Activated T-cell treated with anti-CD3 and anti-CD28 coated beads, Interleukin-2, amount 50 U/mL, for 1 hour (primary cell): ENCODE results near the gene ERN1.

ENCODE experiments used
- DNase-seq: peaks from one replicate; pipeline ENCODE4 v3.0.0-alpha.2; 2020

The ERN1 gene

DNA sequence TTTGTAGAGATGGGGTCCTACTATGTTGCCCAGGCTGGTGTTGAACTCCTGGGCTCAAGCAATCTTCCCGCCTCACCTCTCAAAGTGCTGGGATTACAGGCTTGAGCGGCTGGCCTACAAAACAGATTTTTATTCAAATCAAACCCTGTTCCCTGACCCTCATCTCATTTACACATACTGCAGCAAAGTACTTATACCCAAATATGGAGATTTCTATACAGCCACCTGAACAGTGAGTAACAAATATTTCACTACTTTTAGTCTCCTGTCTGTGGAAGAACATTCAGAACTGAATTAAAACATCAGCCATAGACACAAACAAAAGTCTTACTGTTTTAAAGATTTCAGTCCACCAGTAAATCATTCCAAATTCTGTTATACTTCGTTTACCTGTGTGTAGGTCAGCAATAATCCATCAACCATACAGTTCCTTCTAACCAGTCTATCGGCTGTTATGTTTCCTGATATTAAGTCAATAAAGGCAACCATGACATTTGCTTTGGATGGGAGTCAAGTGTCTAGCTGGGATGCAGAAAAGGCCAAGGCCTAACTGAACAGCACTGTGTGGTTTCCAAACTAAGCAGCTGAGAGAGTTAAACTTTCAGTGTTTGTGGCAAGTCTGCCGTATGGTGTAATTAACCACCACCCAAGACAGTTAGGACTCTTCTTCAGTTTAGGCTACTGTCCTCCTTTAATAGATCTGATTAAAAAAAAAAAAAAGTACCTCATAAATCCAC, 22.3 kb downstream of the ERN1 start:
- no peak for DNase-seq

DNA sequence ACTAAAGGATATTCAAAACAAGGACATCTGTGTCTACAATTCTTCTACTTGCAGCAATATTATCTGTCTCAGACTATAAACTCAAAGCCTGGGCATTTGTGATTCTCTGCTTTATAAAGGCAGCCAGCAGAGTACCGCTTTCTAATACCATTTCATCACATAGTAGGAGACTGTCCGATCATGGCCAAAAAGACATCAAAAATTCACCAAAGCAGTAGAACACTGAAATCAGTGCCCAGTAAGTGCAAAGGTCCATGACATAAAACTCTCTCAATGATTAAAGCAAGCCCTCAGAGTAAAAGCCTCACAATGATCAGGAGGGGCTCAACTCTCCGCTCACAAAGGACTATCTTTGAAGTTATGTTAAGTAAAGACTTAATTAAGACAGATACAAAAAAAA, 23.0 kb downstream of the ERN1 start:
- DNase-seq, result no peak

DNA sequence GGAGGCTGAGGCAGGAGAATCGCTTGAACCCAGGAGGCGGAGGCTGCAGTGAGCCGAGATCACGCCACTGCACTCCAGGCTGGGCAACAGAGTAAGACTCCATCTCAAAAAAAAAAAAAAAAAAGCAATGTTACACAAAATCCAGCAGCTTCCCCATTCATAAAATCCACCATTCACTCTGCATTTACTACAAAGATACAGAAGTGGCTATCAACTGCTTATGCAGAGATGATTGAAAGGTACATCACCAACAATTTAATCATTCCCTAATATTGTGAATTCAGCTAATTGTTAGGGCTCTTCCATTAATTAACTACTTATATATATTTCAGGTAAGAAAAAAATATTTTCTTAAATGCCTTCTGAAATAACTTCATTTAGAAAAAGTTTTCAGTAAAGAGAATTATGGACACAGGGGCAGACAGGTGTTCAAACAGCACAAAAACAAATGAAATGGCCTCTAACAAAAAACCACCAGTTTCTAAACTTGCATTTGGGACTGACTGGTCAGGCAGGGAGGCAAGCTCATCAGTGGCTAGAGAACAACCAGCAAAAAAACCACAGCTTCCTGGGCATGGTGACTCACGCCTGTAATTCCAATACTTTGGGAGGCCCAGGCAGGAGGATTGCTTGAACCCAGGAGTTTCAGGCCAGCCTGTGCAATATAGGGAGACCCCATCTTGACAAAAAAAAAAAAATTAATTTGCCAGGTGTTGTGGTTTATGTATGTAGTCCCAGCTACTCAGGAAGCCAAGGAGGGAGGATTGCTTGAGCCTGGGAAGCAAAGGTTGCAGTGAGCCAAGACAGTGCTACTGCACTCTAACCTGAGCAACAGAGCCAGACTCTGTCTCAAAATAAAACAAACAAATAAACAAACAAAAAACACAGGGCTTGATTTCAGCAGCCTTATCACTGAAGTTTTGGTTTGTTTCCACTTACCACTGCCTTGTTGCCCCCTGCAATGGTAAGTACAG, 26.3 kb downstream of the ERN1 start:
- DNase-seq, result no peak

DNA sequence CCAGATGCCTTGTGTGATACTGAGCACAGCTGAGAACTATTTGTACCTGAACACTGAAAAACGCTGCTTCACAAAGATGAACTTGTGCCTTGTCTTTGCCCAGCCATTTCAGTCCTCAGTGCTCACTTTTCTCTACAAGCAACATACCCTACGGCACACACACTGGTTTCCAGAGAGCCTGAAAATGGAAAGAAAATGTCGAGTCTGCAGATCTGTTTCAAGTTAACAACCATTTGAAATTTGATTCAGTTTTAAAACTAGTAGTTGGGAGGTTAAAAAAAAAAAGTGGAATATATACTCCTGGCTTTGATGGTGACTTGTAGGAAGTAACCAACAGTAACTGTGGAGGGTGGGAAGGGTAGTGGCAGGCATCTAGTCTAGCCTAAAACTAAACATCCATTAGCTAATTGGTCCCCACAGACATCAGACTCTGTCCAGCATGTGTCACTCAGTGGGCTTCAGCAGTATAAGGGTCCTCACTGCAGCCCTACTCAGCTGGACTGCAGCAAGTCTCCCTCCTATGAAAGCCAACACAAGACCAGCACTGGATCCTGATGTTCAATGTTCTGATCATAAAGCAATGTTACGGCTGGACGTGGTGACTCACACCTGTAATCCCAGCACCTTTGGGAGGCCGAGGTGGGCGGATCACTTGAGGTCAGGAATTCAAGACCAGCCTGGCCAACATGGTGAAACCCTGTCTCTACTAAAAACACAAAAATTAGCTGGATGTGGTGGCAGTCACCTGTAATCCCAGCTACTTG, 27.1 kb downstream of the ERN1 start:
- no peak for DNase-seq

DNA sequence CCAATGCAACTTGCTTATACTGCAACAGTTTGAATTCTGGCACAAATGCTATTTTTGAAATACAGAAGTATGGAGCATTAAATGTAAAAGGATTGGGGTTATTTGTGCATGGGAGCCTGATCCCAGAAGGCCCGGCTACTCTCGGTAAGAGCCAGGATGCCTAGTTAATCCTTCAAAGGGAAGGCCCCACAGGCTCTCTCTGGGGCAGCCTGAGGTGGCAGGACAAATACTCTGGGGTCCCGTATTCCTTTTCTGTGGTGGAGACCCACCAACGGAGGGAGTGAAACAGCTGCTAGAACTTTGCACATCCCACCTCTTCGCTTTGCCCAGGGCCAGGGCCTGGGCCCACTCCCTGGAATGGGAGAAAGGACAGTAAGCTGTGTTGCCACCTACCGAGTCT, 30.4 kb downstream of the ERN1 start:
- DNase-seq, result no peak

DNA sequence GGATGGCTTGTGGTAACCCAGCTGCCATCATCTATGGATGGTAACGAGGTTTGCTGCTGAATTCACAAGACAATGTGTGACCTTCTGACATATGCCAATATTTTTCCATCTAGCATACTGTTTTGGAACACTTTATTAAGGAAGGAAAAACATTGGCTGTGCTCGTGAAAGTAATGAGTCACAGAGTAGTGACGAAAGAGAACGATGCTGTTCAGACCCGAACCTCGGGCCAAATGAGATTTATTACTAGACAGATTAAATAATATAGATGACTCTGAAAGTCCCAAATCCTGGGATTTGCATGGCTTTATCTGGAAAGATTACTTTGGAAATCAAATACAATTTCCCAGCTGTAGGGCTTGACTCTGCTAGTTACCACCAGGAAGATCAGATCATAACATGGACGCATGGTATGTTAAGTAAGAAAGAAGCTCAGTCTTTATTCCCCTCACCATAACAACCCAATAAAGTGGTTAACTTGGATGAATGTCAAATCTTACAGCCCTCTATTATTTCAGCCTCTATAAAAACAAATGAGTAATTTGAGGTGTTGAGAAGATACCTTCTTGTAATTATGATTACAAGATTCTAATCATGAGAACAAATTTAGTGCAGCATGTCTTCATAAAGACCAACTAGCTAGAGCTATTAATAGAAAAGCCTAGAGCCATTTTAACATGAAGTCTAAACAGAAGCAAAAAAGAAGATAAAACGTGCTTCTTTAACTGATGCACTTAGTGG, 32.6 kb downstream of the ERN1 start:
- DNase-seq, result no peak

DNA sequence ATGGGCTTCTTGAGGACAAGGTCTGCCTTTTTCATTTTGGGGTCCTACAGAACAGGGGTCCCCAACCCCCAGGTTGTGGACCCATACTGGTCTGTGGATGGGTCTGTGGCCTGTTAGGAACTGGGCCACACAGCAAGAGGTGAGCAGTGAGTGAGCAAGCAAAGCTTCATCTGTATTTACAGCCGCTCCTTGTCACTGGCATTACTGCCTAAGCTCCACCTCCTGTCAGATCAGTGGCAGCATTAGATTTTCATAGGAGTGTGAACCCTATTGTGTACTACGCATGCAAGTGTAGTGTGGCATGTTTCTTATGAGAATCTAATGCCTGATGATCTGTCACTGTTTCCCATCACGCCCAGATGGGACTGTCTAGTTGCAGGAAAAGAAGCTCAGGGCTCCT, 33.9 kb downstream of the ERN1 start:
- no peak for DNase-seq

DNA sequence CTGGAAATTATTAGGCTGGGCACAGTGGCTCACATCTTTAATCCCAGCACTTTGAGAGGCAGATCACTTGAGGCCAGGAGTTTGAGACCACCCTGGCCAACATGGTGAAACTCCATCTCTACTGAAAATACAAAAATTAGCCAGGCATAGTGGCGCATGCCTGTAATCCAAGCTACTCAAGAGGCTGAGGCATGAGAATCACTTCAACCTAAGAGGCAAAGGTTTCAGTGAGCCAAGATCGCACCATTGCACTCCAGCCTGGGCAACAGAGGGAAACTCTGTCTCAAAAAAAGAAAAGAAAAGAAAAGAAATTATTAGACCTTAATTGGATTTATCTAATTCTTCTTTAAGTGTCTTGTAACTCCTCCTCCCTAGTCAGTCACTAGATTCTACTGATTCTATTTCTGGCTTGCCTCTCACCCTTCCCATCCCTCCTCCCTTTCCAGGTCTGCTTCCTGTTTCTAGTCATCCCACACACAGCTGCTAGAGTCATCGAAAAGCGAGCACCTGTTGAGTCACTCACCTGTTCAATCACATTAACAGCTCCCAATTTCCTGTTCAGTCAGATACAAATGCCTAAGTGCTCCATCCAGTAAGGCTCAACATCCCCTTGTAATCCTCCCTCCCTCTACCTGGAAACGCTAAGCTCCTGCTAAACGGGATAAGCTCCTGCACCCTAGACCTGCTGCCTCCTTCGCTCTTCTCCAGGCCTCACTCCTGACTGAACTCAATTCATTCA, 34.6 kb downstream of the ERN1 start:
- no peak for DNase-seq

DNA sequence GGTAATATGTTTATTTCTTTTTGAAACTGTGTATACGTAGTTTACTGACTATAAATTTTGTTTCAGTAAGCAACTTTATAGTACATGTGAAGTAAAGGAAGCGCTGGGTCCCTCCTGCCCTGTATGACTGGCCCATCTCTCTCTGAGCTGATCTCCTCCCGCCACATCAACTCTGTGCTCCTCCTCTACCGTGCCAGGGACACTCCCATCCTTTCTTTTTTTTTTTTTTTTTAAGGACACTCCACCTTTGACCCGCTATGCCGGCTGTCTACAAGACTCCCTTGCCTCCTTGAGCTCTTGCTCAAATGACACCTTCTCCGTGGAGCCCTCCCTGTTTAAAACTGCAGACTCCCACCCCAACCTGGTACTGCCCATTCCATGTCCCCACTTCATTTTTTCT, 35.5 kb downstream of the ERN1 start:
- DNase-seq, result no peak

DNA sequence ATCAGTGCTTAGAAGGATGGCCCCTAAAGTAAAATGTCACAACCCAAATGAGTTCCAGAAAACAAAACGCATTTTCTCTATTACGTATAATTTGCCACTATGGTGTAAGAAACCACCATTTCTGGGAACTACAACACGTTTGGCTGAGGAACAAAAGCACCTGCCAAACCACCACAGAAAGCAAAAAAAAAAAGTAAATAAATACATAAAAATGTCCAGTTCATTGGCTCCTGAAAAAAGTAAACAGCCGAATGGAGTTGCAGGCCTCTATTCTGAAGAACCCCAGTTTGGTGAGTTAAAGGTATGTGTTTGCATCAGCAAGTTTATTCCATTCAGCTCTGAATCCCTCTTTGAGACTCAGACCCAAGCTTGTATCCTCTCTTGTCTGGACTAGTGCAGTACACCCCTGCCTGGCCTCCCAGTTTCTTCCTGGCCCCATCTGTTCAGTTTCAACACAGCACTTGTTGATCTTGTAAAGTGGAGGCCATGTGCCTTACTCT, 36.9 kb downstream of the ERN1 start:
- no peak for DNase-seq

DNA sequence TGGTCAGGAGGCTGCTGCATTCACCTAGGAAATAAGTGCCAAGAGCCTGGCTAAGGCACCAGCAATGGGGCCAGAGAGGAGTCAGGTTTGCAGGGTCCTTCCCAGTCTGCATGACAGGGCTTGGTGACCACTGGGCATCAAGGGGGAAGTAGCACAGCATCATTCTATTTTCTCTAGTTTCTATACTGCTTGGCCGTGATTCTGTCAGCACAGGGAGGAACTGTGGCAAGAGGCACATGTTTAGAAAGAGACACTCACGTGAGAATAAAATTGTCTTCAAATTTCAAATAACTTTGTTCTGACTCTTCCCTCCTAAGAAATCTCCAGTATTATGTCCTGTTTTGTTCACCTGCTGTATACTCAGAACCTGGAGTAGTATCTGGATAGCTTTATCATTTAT, 37.8 kb downstream of the ERN1 start:
- DNase-seq, result no peak

DNA sequence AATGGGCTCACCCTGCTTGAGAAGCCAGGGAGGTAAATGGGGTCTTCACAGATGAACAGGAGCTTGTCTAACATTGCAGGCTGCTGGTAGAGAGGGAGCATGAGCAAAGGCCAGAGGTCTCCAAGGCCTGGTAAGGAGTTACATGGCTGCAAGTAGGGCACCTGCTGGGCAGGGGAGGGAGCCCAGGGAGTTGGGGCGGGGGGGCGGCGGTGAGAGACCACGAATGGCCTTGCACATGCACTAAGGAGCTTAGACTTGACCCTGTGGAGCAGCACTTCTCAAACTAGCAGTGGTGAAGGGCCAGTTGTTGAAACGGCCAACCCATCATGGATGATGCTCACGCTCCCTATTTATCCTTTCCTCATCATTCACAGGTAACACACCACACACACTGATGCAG, 38.4 kb downstream of the ERN1 start:
- DNase-seq, result no peak

DNA sequence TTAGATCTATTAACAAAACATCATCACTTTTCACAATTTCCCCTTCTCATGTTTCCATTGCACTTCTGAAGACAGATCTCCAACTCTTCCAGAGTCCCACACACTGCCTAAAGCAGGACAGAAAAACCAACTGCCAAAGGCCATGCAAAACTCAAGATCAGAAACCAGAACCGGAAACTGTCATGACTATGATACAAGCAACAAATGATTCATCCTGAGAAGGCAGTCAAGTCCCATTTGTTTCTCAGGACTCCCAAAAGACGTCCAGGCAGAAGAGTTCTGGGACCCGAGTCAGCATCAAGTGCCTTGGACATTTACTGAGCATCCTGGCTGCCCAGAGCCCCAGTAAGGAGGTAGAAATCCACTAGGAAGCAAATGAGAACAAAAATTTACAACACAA, 38.8 kb downstream of the ERN1 start:
- DNase-seq, result no peak

DNA sequence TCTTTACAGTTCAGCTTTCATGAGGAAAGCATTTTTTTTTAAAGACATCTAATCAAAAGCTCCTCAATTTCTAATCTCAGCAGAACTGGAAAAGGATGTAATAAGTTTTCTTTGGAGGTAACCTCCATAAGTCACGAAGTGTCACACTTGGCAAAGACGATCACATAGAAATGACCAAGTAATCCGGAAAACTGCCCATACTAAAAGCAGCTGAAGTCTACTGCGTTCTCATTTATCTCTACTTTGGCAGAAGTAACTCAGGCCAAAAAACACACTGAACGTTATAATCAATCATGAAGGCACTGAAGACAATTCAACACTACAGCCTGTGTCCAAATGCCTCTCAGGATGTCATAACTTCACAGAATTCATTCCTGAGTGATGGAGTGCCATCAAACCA, 39.8 kb downstream of the ERN1 start:
- no peak for DNase-seq

DNA sequence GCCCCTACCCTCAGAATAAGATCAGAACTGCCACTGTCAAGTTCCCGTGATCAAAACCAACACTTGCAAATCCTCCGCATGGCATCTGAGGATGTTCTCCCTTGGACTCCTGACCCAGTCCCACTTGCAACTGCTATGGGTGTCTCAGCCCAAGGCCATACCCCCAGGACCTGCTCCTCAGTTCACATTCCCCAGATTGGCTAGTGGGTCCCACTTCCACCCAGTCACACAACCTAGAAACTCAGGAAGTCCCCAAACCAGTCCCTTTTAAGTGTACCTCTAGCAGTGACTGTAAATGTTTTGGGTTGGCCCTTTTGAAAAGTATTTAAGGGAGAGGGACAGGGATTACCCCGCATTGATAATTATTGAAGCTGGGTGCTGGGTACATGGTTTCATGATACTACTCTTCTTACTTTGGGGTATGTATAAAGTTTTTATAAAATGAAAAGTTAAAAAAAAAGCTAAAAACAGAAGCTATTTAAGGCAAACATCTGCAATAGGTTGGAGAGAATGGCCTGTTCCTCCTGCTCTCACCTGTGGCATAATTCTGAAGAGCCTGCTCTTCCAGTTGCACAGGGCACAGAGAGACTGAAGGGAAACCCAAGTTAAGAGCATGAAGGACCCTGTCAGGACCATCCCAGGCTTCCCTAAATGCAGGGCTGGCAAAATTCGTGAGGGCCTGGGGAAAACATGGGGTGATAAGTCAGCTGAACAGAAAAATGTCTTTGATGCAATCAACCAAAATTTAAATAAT, 42.5 kb downstream of the ERN1 start:
- DNase-seq, result no peak

DNA sequence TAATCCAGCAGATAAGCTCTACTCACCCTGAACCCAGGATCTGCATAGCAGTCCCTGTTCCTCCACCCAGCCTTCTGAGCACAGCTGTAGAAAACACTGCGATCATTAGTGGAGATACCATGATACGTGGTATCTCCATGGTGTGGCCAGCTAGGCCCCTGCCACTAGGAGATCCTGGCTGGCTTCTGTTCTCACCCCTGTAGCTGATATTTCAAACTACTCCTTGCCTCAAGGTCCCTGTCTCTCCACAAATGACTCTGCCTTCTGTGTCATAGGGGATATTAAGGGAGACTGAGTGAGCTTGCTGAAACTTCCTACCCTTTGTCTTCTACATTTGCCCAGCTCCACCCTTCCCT, 44.3 kb downstream of the ERN1 start:
- DNase-seq, result no peak

DNA sequence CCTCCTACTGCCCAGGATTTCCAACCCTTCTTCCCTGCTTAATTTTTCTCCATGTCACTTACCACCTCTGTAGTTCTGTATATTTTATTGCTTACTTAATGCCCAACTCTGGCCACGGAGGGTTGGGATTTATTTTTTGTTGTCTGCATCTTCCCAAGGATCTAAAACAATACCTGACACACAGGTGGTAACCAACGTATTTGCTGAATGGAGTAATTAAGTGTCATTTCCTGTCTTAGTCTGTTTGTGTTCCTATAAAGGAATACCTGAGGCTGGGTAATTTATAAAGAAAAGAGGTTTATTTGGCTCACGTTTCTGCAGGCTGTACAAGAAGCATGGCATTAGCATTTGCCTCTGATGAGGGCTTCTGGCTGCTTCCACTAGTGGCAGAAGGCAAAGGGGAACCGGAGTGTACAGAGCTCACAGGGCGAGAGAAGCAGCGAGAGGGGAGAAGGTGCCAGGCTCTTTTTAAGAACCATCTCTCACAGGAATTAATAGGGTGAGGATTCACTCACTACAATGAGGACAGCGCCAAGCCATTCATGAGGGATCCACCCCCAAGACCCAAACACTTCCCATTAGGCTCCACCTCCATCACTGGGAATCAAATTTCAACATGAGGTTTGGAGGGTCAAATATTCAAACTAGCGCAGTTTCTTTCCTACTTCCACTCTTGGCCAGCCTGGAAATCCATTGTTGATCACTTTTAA, 44.8 kb downstream of the ERN1 start:
- DNase-seq, result no peak

DNA sequence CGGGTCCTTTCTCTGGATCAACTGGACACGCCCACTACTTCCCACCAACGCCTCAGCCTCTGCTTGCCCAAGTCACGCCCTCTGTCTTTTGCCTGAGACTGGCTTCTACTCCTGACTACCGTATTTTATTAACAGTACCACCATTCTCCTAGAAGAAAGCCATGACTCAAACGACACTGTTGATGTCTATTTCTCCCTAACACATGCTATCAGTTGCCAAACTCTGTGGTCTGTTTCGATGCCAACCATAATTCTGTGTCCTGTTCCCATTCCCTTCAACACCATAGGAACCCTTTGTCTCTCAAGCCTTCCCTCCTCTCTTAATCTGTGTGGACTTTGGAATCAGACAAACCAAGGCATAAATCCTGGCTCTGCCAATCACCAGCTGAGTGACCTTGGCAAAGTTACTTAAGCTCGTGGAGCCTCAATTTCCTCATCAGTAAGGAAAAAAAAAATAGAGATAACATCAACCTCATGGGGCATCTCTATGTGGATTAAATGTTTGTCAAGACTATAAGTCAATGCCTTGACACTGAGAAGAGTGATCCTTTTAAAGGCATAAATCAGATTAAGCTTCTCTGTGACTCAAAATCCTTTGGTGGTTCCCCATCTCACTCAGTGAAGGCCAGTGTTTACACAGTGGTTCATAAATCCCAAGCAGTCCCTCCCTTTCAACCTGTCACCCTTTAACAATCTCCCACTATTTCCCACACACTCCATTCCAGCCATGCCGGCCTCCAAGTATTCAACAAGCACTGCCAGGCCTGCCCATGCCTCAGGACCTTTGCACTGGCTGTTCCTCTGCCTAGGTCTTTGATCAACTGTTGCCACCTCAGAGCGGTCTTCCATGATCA, 45.6 kb downstream of the ERN1 start:
- DNase-seq, result no peak

DNA sequence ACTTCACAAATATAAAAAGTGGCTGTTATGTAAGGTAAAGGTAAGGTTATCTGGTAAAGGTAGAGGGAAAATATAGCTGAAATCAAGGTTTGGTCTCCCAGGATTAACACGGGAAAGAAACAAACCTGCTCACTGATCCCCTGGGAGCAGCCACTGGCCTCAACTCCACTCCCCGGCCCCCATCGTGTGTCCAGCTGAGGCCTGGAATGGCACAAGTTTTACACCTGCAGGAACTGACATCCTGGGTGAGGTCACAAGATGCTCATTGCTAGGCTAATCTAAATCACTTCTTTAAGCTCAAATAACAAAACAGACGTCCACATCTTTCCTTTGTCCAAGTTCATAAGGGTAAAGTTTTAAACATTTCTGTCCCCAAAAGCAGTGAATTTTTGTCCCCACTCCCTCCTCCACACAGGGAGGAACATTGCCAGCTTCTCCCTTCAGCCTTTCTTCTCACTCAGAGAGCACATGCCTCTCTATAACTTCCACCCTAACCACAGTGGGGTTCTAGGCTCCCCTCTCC, 46.3 kb downstream of the ERN1 start:
- no peak for DNase-seq
